ENCODE results near the gene RC3H1. TPM values are rescaled to one million over a fixed set of nuclear protein-coding genes. Genes with fewer than 3 reads are reported as not detected.
"Not testable (repeated sequence)": the region's sequence is repeated elsewhere in the genome, so short reads cannot be mapped to it uniquely, and the experiment has no call there.

The RC3H1 gene
- total RNA-seq, 2 donors from 2014 or later = 20.3 to 34.1 TPM

DNA sequence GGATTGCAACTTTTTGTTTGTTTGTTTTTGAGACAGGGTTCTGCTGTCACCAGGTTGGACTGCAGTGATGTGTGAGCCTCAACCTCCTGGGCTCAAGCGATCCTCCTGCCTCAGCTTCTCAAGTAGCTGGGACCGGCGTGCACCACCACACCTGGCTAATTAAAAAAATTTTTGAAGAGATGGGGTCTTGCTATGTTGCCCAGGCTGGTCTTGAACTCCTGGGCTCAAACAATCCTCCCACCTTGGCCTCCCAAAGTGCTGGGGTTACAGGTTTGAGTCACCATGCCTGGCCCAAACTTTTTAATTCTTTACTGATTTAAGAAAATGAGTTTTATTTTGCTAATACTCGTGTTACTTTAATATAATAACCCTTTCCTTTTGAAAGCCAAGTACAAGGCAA lies 73.6 kb downstream of the RC3H1 start:
- DNase-seq (ENCODE audit: low spot score) = no peak
- H3K4me3 ChIP-seq = no peak overlapping the region
- no peaks in the 10 kb centered on the region for H3K4me1 ChIP-seq (replicated peaks)
- H3K36me3 ChIP-seq = peaks cover 3 to 14% of the 10 kb centered on the region in 2 donors
- intact Hi-C loops (cut with DNase I) = no loop called here
- TF ChIP-seq POLR2A (IDR thresholded peaks at IDR 0.05) = no peak
- TF ChIP-seq, protein P1, sequence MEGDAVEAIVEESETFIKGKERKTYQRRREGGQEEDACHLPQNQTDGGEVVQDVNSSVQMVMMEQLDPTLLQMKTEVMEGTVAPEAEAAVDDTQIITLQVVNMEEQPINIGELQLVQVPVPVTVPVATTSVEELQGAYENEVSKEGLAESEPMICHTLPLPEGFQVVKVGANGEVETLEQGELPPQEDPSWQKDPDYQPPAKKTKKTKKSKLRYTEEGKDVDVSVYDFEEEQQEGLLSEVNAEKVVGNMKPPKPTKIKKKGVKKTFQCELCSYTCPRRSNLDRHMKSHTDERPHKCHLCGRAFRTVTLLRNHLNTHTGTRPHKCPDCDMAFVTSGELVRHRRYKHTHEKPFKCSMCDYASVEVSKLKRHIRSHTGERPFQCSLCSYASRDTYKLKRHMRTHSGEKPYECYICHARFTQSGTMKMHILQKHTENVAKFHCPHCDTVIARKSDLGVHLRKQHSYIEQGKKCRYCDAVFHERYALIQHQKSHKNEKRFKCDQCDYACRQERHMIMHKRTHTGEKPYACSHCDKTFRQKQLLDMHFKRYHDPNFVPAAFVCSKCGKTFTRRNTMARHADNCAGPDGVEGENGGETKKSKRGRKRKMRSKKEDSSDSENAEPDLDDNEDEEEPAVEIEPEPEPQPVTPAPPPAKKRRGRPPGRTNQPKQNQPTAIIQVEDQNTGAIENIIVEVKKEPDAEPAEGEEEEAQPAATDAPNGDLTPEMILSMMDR (IDR thresholded peaks at IDR 0.05) = no peak
- TF ChIP-seq POLR2AphosphoS5 (IDR thresholded peaks at IDR 0.05) = no peak
- H3K9me3 ChIP-seq = no peaks in the 10 kb centered on the region
- 96% methylated on average over 4 of the region's 4 CpGs for WGBS
- no peaks in the 10 kb centered on the region for H3K27me3 ChIP-seq (replicated peaks; ENCODE audit: insufficient read depth)
- H3K27ac ChIP-seq = no peak overlapping the region

DNA sequence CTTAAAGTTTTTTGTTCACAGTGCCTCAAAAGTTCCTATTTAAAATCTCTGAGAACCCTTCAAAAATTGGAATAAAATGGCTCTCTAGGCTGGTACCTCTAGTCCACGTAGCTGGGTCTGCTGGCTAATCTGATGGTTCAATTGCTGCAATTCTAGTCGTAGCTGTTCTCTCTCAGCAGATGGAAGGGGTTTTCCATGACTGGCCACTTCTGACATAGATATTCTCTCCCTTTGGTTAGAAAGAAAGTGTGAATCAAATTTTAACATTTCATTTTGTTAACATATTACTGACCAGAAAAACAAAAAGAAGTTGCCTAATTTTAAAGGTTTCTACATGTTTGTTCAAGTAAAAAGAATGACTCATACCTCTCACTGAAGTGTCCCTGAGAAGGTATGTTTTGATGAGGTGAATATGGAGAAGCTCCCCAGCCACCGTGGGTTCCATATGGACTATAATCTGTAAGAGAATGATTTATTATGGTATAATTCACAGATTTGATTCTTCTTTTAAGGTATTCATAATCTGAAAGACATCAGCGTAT lies 75.7 kb downstream of the RC3H1 start:
- no peaks in the 10 kb centered on the region for H3K27me3 ChIP-seq (replicated peaks; ENCODE audit: insufficient read depth)

DNA sequence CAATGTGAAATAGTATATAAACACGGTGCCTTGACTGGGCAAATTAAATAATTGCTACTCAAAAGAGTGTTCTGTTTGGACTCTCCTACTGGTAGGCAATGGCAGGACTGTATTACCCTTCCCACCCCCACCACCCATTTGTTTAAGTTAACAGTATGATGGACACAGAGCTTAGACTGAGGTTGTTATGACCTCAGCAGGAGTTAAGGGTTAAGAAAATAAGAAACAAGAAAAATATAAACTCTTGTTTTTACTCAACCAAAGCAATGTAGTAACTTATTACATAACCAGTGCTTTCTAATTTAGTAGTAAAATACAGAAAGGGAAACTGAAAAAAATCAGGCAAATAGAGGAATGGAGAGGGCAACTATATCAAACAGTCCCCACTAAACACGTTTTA lies 85.1 kb downstream of the RC3H1 start:
- Histone ChIP-seq H3K4me1 (replicated peaks) (no peaks in the 10 kb centered on the region), H3K27me3 (replicated peaks; ENCODE audit: insufficient read depth) (no peaks in the 10 kb centered on the region), H3K4me3 (no peak overlapping the region), H3K36me3 (no peaks in the 10 kb centered on the region), H3K27ac (no peak overlapping the region), H3K9me3 (no peaks in the 10 kb centered on the region)
- intact Hi-C loops (cut with DNase I) = no loop called here
- TF ChIP-seq POLR2A (IDR thresholded peaks at IDR 0.05) (no peak), POLR2AphosphoS5 (IDR thresholded peaks at IDR 0.05) (no peak)
- TF ChIP-seq, protein P1 (IDR thresholded peaks at IDR 0.05) = no peak
- WGBS = 84% methylated on average over 2 of the region's 2 CpGs
- DNase-seq (ENCODE audit: low spot score) = no peak

More for the DNA sequence above, 75.7 kb downstream of the RC3H1 start:
- TF ChIP-seq POLR2A (IDR thresholded peaks at IDR 0.05) (no peak), POLR2AphosphoS5 (IDR thresholded peaks at IDR 0.05) (no peak)
- TF ChIP-seq, protein P1 (IDR thresholded peaks at IDR 0.05) = no peak
- DNase-seq (ENCODE audit: low spot score) = no peak
- H3K27ac ChIP-seq = no peak overlapping the region
- intact Hi-C loops (cut with DNase I) = no loop called here
- H3K9me3 ChIP-seq = no peaks in the 10 kb centered on the region
- H3K4me3 ChIP-seq = no peak overlapping the region
- no peaks in the 10 kb centered on the region for H3K4me1 ChIP-seq (replicated peaks)
- H3K36me3 ChIP-seq = peaks cover 3 to 14% of the 10 kb centered on the region in 2 donors
- WGBS = 77% methylated on average over 4 of the region's 4 CpGs

DNA sequence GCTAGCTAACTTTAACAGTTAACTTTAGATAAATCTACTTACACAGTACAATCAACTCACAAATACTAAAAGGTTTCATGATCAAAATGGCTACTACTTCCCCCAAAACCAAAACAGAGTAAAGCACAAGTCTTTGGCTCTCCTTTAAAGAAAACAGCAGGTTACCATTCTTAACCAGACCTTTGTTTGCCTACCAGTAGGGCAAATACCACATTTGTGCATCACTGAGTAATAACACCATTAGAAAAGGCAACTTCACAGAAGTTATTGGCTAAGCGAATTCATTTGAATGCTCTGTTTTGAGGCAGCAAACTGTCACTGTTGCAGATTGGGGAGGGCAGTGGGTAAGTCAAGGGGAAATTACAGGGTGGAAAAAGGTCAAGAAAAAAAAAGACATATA lies 87.7 kb downstream of the RC3H1 start:
- no peak for DNase-seq (ENCODE audit: low spot score)
- TF ChIP-seq, protein P1 (IDR thresholded peaks at IDR 0.05) = no peak
- TF ChIP-seq POLR2AphosphoS5 (IDR thresholded peaks at IDR 0.05) (no peak), POLR2A (IDR thresholded peaks at IDR 0.05) (no peak)
- no peaks in the 10 kb centered on the region for H3K27me3 ChIP-seq (replicated peaks; ENCODE audit: insufficient read depth)
- H3K36me3 ChIP-seq = no peaks in the 10 kb centered on the region
- no peaks in the 10 kb centered on the region for H3K4me1 ChIP-seq (replicated peaks)
- WGBS = 94% methylated on average over 1 of the region's 1 CpG
- no peak overlapping the region for H3K4me3 ChIP-seq
- intact Hi-C loops (cut with DNase I) = no loop called here
- H3K9me3 ChIP-seq = no peaks in the 10 kb centered on the region
- H3K27ac ChIP-seq = no peak overlapping the region

DNA sequence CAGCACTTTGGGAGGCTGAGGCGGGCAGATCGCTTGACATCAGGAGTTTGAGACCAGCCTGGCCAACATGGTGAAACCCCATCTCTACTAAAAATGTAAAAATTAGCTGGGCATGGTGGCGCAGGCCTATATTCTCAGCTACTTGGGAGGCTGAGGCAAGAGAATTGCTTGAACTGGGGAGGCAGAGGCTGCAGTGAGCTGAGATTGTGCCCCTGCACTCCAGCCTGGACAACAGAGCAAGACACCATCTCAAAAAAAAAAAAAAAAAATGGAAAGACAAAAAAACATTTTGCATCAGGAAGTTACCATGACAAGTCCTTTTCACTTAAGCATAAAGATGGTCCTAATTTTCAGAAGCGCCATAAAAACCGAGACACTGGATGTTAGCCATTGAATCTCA lies 91.6 kb downstream of the RC3H1 start:
- H3K4me3 ChIP-seq; intact Hi-C loops (cut with DNase I); H3K36me3 ChIP-seq; H3K9me3 ChIP-seq; DNase-seq (ENCODE audit: low spot score); H3K4me1 ChIP-seq (replicated peaks); H3K27me3 ChIP-seq (replicated peaks; ENCODE audit: insufficient read depth); H3K27ac ChIP-seq: not testable (repeated sequence)
- 93% methylated on average over 5 of the region's 5 CpGs for WGBS
